Omental fat pad (tissue), 4 donors: Measurements from ENCODE around the gene ASIC4. TPM values are rescaled to one million over a fixed set of nuclear protein-coding genes. Genes with fewer than 3 reads are reported as not detected.

ENCODE experiments used
- ATAC-seq: fragments of 150-250 bp; one replicate; pipeline ENCODE4 v1.9.1; 2016; ENCODE audit warnings: mild to moderate bottlenecking, moderate library complexity; ENCODE audit not compliant: low FRiP score
- DNase-seq: peaks from one replicate; pipeline ENCODE4 v3.0.0-alpha.2; 2019; ENCODE audit warnings: low spot score
- total RNA-seq, 4 donors: library from RNA; depleted of rRNA; stranded (reverse); fragments of >200 nt; gene quantifications; one replicate each; pipeline ENCODE4 v1.1.0, GENCODE V29; 2016
- TF ChIP-seq, protein P1 (sequence below), 3 donors: fragments of 450-650 bp; IDR thresholded peaks; one replicate each; pipeline ENCODE4 v1.5.1; 2016 to 2017; ENCODE audit warnings: antibody characterized with exemption in 3 of 3, mild to moderate bottlenecking in 3 of 3, moderate library complexity in 2 of 3

Gene ASIC4
- total RNA-seq, 4 donors from 2014 or later: 0.12 to 0.19 TPM; not detected in 2

- ATAC-seq: no peak
- DNase-seq: no peak
- TF ChIP-seq, protein P1, sequence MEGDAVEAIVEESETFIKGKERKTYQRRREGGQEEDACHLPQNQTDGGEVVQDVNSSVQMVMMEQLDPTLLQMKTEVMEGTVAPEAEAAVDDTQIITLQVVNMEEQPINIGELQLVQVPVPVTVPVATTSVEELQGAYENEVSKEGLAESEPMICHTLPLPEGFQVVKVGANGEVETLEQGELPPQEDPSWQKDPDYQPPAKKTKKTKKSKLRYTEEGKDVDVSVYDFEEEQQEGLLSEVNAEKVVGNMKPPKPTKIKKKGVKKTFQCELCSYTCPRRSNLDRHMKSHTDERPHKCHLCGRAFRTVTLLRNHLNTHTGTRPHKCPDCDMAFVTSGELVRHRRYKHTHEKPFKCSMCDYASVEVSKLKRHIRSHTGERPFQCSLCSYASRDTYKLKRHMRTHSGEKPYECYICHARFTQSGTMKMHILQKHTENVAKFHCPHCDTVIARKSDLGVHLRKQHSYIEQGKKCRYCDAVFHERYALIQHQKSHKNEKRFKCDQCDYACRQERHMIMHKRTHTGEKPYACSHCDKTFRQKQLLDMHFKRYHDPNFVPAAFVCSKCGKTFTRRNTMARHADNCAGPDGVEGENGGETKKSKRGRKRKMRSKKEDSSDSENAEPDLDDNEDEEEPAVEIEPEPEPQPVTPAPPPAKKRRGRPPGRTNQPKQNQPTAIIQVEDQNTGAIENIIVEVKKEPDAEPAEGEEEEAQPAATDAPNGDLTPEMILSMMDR (IDR thresholded peaks at IDR 0.05): no peak
Observed at GRCh38 chr2:219517954-219518778, 3.9 kb downstream of the ASIC4 start.

DNA sequence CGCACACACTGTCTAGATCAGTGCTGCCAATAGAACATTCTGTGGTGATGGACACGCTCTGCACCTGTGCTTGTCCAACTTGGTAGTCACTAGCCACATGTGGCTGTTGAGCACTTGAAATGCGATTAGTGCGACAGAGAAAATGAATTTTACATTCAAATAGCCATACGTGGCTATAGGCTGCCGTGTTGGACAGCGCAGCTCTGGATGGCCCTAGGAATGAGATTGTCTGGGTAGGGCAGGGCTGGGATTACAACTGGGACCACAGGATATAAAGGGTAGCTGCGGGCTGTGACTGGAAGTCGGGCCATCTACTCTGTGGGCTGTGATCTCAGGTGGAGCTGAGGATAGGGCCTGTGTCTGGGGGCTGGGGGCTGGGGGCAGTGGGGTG lies 5.2 kb downstream of the ASIC4 start:
- TF ChIP-seq, protein P1 (IDR thresholded peaks at IDR 0.05): no peak
- ATAC-seq: no peak
- DNase-seq: no peak

GRCh38 chr2:219520079-219520478 lies 5.8 kb downstream of the ASIC4 start:
- TF ChIP-seq, protein P1 (IDR thresholded peaks at IDR 0.05): no peak
- ATAC-seq (no peak), DNase-seq (no peak)

GRCh38 chr2:219521066-219521880 lies 7.0 kb downstream of the ASIC4 start:
- DNase-seq: no peak
- TF ChIP-seq, protein P1 (IDR thresholded peaks at IDR 0.05): no peak
- peak; percentile 70 for ATAC-seq

DNA sequence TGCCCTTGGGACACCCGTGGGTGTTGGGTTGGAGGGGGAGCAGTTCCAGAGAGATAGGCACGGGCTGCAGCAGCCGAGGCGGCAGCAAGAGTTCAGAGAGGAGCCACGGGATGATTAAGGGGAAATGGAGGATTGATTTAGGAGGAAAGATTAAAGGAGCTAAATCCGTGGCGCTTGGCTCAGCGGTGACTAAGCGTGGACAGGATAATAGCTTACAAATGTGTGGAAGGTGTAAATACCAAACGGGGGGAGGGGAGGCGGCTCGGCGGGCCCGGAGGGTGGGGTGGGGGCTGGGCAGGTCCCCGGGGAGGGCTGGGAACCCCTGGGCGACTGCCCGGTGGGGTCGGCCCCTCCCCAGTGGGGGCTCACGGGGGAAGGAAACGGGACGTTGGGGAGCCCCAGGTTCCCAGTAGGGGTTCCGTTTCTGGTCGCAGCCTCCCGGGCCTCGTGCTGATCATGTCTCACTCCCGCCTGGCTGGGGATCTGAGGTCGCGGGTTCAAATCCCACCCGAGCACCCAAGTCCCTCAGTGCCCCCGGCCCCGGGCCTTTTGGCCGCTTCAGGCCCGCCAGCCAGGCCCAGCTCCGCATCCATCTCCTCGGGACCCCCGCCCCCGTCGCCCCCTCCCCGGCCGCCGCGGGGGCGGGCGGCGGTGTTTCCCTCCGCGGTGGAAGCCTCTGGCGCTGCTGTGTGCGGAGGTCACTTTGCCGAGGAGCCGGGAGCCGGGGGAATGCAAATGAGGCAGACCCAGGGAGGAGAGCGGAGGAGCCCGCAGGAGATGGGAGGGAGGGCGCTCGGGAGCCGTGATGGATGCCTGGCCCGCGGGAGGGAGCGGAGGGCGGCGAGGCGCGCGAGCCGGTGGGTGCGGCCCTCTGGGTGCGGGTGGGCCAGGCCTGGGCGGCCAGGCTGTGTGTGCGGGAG lies 8.1 kb downstream of the ASIC4 start:
- TF ChIP-seq, protein P1 (IDR thresholded peaks at IDR 0.05): no peak
- ATAC-seq (peak; percentile 69), DNase-seq (no peak)

- ATAC-seq: no peak
- TF ChIP-seq, protein P1 (IDR thresholded peaks at IDR 0.05): no peak
- DNase-seq: no peak
Observed at GRCh38 chr2:219523031-219523671, 8.9 kb downstream of the ASIC4 start.
